GM12878 (cell line): ENCODE results near the gene SLC19A1.

ENCODE experiments used
- JUND ChIP-seq: IDR thresholded peaks from 2 replicates; pipeline ENCODE4 v1.6.1; 2012; ENCODE audit warnings: low read depth, mild to moderate bottlenecking, low read length, improper control_type of control experiment, moderate library complexity
- TF ChIP-seq, protein P1 (sequence below), 3 experiments: IDR thresholded peaks in 2 of 3; conservative IDR thresholded peaks in 1 of 3; 2 replicates each; pipeline ENCODE4 v1.5.1; 2011; ENCODE audit warnings: low read depth in 3 of 3, low read length in 3 of 3, mild to moderate bottlenecking in 3 of 3, control low read depth in 2 of 3, moderate library complexity in 2 of 3, inconsistent platforms in 1 of 3, mixed read lengths in 1 of 3; ENCODE audit not compliant: control insufficient read depth in 2 of 3, insufficient read depth in 1 of 3; ENCODE audit errors: extremely low read depth in 1 of 3

- TF ChIP-seq JUND, result no peak
- TF ChIP-seq, protein P1, sequence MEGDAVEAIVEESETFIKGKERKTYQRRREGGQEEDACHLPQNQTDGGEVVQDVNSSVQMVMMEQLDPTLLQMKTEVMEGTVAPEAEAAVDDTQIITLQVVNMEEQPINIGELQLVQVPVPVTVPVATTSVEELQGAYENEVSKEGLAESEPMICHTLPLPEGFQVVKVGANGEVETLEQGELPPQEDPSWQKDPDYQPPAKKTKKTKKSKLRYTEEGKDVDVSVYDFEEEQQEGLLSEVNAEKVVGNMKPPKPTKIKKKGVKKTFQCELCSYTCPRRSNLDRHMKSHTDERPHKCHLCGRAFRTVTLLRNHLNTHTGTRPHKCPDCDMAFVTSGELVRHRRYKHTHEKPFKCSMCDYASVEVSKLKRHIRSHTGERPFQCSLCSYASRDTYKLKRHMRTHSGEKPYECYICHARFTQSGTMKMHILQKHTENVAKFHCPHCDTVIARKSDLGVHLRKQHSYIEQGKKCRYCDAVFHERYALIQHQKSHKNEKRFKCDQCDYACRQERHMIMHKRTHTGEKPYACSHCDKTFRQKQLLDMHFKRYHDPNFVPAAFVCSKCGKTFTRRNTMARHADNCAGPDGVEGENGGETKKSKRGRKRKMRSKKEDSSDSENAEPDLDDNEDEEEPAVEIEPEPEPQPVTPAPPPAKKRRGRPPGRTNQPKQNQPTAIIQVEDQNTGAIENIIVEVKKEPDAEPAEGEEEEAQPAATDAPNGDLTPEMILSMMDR (IDR thresholded peaks at IDR 0.05 in 2 of 3, conservative IDR thresholded peaks at IDR 0.05 in 1 of 3; ENCODE audit: control insufficient read depth in 2 of 3, extremely low read depth in 1 of 3, insufficient read depth in 1 of 3, low read depth in 3 of 3, low read length in 3 of 3), result no peak
Observed at GRCh38 chr21:45578176-45578801, 36.0 kb upstream of the SLC19A1 start.
